ENCODE results near the gene NATD1. TPM values are rescaled to one million over a fixed set of nuclear protein-coding genes. Genes with fewer than 3 reads are reported as not detected.
A peak's percentile ranks its signal among the peaks of the same experiment; 100 is the strongest.

NATD1 gene
- polyA plus RNA-seq, 1 of the 3 experiments (the other 2 are of a cell fraction) = 3.9 TPM

DNA sequence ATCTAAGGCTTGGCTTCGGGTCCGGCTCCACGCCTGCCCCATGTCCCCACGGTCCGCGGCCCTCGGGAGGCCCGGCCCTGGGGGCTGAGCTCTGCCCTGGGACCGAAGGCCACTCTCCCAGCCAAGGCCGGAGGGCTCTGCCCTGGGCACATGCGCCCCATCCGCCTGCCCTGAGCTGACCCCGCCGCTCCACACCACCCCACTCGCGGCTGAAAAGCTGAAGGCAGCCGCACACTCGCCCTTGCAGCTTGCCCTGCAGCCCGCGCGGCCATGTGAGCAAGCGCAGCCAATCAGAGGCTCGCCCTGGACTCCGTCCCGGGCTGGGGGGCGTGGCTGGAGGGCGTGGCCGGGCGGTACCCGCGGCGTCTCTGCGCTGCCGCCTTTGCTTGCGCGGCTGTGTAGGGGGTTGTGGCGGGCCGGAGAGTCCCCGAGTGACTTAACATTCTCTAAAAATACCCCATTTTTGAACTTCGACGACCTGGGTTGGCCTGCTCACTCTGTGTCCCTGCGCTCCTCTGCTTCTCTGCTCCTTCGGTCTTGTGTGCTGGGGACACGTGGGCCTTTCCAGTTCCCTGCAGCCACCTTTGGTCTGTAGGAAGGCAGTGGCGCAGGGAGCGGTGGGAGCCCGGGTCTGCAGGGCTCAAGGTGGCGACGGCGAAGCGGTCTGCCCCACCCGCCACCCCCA lies 22.5 kb upstream of the NATD1 start (continued):
- TF ChIP-seq, protein P1, sequence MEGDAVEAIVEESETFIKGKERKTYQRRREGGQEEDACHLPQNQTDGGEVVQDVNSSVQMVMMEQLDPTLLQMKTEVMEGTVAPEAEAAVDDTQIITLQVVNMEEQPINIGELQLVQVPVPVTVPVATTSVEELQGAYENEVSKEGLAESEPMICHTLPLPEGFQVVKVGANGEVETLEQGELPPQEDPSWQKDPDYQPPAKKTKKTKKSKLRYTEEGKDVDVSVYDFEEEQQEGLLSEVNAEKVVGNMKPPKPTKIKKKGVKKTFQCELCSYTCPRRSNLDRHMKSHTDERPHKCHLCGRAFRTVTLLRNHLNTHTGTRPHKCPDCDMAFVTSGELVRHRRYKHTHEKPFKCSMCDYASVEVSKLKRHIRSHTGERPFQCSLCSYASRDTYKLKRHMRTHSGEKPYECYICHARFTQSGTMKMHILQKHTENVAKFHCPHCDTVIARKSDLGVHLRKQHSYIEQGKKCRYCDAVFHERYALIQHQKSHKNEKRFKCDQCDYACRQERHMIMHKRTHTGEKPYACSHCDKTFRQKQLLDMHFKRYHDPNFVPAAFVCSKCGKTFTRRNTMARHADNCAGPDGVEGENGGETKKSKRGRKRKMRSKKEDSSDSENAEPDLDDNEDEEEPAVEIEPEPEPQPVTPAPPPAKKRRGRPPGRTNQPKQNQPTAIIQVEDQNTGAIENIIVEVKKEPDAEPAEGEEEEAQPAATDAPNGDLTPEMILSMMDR (IDR thresholded peaks at IDR 0.05) = no peak
- TF ChIP-seq TAF1 (IDR thresholded peaks at IDR 0.05; ENCODE audit: borderline replicate concordance, low read depth, low read length) (peak; percentile 21; the same call in 1 of the 2 replicates), ELF1 (IDR thresholded peaks at IDR 0.05) (no peak), JUND (IDR thresholded peaks at IDR 0.05) (no peak), YY1 (IDR thresholded peaks at IDR 0.05; ENCODE audit: low read depth) (0 out of 2 replicates have a peak, but pooled peaks have one; percentile 30), NFIC (IDR thresholded peaks at IDR 0.05; ENCODE audit: borderline replicate concordance) (no peak), CHD2 (IDR thresholded peaks at IDR 0.05; ENCODE audit: low read length, partially characterized antibody) (no peak), SMC3 (IDR thresholded peaks at IDR 0.05; ENCODE audit: low read depth, low read length) (no peak), GATA2 (CRISPR knock-in tag; IDR thresholded peaks at IDR 0.05) (no peak), EP300 (IDR thresholded peaks at IDR 0.05; ENCODE audit: borderline replicate concordance in 1 of 2, low read depth in 1 of 2, low read length in 1 of 2) (no peak), RXRA (IDR thresholded peaks at IDR 0.05; ENCODE audit: borderline replicate concordance, low read depth) (no peak), SIN3A (IDR thresholded peaks at IDR 0.05; ENCODE audit: borderline replicate concordance, low read depth, low read length) (no peak), RFX5 (IDR thresholded peaks at IDR 0.05; ENCODE audit: low read length) (no peak), TEAD4 (IDR thresholded peaks at IDR 0.05; ENCODE audit: borderline replicate concordance, insufficient read depth) (no peak), POLR2AphosphoS5 (IDR thresholded peaks at IDR 0.05; ENCODE audit: low read depth, low read length) (peak; percentile 76), RAD21 (IDR thresholded peaks at IDR 0.05; ENCODE audit: low read length) (no peak), FOSL2 (IDR thresholded peaks at IDR 0.05; ENCODE audit: borderline replicate concordance, low read depth) (no peak), RCOR1 (IDR thresholded peaks at IDR 0.05; ENCODE audit: low read length) (no peak), EZH2phosphoT487 (IDR thresholded peaks at IDR 0.05; ENCODE audit: borderline replicate concordance, low read depth) (no peak), MEF2A (IDR thresholded peaks at IDR 0.05; ENCODE audit: borderline replicate concordance, low read depth) (no peak)
- TF ChIP-seq, protein P2, sequence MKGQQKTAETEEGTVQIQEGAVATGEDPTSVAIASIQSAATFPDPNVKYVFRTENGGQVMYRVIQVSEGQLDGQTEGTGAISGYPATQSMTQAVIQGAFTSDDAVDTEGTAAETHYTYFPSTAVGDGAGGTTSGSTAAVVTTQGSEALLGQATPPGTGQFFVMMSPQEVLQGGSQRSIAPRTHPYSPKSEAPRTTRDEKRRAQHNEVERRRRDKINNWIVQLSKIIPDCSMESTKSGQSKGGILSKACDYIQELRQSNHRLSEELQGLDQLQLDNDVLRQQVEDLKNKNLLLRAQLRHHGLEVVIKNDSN (IDR thresholded peaks at IDR 0.05; ENCODE audit: borderline replicate concordance, low read depth) = peak; percentile 97
- TF ChIP-seq, protein P3, sequence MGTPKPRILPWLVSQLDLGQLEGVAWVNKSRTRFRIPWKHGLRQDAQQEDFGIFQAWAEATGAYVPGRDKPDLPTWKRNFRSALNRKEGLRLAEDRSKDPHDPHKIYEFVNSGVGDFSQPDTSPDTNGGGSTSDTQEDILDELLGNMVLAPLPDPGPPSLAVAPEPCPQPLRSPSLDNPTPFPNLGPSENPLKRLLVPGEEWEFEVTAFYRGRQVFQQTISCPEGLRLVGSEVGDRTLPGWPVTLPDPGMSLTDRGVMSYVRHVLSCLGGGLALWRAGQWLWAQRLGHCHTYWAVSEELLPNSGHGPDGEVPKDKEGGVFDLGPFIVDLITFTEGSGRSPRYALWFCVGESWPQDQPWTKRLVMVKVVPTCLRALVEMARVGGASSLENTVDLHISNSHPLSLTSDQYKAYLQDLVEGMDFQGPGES (IDR thresholded peaks at IDR 0.05; ENCODE audit: low read depth, low read length) = peak; percentile 3; the same call in 1 of the 2 replicates
- TF ChIP-seq, protein P4, sequence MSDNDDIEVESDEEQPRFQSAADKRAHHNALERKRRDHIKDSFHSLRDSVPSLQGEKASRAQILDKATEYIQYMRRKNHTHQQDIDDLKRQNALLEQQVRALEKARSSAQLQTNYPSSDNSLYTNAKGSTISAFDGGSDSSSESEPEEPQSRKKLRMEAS (IDR thresholded peaks at IDR 0.05; ENCODE audit: low read depth) = peak; percentile 74
- TF ChIP-seq, protein P5, sequence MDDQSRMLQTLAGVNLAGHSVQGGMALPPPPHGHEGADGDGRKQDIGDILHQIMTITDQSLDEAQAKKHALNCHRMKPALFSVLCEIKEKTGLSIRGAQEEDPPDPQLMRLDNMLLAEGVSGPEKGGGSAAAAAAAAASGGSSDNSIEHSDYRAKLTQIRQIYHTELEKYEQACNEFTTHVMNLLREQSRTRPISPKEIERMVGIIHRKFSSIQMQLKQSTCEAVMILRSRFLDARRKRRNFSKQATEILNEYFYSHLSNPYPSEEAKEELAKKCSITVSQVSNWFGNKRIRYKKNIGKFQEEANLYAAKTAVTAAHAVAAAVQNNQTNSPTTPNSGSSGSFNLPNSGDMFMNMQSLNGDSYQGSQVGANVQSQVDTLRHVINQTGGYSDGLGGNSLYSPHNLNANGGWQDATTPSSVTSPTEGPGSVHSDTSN (IDR thresholded peaks at IDR 0.05) = no peak
- TF ChIP-seq, protein P6, sequence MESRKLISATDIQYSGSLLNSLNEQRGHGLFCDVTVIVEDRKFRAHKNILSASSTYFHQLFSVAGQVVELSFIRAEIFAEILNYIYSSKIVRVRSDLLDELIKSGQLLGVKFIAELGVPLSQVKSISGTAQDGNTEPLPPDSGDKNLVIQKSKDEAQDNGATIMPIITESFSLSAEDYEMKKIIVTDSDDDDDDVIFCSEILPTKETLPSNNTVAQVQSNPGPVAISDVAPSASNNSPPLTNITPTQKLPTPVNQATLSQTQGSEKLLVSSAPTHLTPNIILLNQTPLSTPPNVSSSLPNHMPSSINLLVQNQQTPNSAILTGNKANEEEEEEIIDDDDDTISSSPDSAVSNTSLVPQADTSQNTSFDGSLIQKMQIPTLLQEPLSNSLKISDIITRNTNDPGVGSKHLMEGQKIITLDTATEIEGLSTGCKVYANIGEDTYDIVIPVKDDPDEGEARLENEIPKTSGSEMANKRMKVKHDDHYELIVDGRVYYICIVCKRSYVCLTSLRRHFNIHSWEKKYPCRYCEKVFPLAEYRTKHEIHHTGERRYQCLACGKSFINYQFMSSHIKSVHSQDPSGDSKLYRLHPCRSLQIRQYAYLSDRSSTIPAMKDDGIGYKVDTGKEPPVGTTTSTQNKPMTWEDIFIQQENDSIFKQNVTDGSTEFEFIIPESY (IDR thresholded peaks at IDR 0.05; ENCODE audit: borderline replicate concordance, low read depth) = no peak

Data from SK-N-SH (cell line).